GM21360 (cell line): ENCODE measurements around the gene GALT.

Experiments used
- ATAC-seq: cut with Tn5 transposase; IDR thresholded peaks from one replicate; pipeline ENCODE4 v1.9.1; 2021; ENCODE audit warnings: mild to moderate bottlenecking, moderate library complexity; ENCODE audit not compliant: unreplicated experiment

Gene GALT

DNA sequence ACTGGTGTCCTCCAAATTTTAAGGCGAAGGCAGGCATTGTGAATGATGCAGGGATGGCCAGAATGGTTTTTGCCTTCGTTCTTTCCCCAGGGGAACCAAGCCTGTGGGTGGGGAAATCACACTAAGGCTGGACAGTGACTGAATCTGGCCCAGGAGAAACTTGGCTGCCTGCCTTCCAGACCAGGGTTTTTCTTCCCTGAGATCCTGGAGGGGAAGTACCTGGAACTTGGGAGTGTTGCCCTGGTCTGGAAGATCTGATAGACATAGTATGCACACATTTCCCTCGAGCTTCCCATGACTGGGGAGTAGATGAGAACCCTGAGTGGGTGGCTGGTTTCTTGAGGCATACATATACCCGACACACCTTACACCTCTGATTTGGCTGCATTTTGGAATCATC is 4.8 kb downstream of the GALT start:
- ATAC-seq: no peak

DNA sequence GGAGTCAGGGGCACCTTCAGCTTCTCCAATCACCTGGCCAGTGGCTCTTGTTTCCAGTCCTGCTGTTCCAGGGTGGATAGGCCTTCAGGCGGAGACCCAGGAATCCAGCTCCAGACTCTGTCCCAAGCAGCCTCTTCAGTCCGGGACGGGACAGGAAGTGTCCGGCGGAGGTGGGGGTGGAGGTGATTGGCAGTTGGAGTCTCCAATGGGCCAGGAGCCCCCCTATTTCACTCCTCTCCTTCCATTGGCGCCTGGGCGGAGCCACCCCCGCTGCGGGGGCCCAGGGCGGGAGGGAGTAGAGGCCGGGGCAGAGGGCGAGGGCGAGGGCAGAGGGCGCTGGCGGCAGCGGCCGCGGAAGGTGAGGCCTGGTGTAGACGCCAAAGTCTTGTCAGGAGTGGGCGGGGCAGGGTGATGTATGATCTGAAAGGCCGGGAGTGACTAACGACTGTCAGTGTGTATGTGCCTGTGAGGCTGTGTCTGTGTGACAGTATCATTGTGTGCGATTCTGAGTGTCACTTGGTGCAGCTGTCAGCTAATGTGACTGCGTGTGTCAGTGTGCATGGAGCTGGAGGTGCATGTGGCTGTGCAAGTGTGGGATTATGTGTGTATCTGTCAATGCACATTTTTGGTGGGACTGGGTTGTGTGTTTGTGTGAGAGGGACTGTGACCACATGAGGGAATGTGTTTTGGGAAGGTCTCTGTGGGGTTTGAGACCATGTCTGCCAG is 5.6 kb downstream of the GALT start, which contains the start of gene IL11RA:
Gene IL11RA (plus strand): TSS at position 310 of the 726 bp plus-strand sequence. CDS start 3,033 bp downstream, outside the sequence.
- ATAC-seq: no peak

DNA sequence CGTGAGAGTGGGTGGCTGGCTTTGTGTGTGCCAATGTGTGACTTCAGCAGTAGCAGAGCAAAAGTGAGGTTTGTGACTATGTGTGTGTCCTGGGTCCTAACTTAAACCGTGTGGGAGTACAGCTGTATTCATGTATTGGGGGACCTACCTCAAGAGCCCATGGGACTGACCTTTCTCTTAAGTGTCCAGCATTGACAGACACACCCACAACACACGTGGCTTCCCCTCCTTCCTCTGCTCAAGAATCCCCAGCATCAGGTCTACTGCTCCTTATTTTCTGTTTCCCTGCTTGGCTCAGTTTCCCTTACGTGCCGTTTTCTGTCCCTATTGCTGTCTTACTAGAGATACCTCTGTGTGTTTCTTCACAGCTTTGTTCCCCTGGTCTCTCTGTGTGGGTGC is 6.1 kb downstream of the GALT start:
- ATAC-seq: no peak

DNA sequence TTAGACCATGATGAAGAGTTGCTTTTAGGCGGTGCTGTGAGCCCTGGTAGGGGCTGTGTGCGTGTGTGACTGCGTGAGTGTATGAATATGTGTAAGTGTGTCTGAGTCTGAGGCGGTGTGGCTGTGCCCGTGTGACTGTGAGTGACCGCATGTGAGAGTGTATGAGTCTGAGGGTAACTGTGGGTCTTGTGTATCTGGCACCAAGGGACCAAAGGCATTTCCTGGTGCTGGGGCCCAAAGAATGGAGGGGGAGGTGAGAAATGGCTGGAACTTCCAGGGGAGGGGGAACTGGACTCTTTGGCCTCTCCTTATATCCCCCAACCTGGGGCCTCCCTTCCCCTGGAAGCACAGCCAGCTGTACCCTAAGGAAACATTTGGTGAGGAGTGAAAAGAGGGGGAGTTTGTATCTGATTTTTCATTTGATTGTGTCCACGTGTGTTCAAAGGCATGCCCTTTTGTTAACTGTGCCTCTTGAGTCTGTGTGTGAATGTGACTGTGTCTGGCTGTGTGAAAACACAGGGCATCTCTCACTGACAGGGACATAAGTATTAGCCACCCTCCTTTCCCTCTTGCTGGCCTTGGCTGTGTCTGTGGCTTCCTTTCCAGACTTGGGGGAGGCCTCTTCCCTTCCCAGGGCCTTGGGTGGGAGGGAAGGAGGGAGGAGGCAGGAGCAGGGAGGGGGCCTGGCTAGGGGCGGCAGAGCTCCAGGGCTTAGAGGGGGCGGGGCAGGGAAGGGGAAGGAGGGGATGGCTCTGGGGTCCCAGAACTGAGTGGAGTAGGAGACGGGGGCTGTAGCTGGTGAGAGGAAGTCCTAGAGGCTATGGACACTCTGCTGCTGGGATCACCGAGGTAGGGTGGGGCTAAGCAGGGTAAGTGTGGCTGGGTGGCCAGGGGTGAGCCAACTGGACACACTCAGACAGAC is 6.9 kb downstream of the GALT start:
- no peak for ATAC-seq

DNA sequence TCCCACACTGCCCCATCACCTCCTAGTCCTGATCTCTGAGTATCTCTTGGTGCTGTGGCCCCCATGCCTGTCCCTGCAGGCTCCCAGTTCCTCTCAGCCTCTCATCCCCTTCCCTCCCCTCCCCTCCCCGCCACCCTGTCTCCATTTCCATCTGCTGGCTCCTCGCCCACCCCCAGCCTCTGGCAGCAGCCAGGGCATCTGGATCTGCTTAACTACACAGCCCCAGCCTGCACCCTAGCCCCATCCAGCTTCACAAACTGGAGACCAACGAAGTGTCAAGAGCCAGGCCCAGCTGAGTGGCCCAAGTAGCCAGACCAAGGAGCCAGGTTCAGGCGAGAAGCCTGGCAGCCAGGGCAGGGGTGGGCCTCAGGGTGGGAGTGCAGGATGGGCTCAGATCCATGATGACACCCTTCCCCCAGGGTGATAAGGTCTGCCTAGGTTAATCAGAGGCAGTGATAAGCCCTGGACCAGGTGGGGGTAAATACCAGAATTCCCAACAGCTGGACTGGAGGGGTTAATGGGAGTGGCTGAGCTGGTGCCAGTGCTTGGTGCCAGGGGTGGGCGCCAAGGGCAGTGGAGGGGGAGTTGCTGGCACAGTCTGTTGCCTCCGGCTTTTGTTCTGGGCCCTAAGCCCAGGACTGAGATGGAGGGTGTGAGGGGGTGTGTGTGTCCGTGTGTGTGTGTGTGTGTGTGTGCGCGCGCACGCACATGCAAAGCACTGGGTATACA is 8.0 kb downstream of the GALT start:
- no peak for ATAC-seq

DNA sequence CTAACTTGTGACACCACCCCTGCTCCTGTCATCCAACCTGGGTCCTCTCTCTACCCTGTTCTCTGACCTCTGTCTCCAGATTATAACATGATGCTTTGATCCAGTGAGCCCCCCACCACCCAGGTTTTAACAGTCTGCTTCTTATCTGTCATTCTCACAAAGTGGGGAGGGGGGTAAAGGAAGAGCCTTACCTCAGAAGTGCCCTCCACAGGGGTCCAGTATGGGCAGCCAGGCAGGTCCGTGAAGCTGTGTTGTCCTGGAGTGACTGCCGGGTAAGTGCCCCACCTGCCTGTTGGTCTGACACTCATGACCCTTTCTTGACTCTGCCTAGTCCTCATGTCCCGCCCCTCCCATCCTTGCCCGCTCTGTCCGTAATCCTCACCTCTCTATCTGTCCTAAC is 8.9 kb downstream of the GALT start:
- ATAC-seq: no peak

DNA sequence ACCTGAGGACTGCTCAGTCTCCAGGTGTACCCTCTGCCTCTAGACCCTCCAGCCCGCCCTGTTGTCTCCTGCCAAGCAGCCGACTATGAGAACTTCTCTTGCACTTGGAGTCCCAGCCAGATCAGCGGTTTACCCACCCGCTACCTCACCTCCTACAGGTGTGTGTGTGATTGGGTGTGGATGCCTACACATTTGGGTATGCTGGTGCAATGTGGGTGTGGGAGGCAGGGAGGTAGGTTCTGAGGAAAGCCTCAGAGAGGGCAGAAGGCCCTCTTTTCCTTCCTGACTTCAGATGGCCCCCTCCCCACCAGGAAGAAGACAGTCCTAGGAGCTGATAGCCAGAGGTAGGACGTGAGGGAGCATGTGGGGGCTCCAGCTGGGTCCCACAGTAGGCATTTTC is 10.5 kb downstream of the GALT start:
- no peak for ATAC-seq

DNA sequence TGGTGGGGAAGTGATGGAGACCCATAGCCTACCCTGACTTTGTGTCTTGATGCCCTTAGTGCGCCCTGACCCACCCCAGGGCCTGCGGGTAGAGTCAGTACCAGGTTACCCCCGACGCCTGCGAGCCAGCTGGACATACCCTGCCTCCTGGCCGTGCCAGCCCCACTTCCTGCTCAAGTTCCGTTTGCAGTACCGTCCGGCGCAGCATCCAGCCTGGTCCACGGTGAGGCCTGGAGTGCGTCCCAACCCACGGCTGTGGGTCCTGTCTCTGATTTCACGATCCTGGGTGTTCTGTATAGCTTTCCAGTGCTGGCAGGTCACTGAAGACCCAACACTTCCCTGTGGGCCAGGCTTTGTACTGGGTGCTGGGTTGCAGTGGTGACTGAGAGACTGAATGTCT is 12.0 kb downstream of the GALT start:
- ATAC-seq: no peak

DNA sequence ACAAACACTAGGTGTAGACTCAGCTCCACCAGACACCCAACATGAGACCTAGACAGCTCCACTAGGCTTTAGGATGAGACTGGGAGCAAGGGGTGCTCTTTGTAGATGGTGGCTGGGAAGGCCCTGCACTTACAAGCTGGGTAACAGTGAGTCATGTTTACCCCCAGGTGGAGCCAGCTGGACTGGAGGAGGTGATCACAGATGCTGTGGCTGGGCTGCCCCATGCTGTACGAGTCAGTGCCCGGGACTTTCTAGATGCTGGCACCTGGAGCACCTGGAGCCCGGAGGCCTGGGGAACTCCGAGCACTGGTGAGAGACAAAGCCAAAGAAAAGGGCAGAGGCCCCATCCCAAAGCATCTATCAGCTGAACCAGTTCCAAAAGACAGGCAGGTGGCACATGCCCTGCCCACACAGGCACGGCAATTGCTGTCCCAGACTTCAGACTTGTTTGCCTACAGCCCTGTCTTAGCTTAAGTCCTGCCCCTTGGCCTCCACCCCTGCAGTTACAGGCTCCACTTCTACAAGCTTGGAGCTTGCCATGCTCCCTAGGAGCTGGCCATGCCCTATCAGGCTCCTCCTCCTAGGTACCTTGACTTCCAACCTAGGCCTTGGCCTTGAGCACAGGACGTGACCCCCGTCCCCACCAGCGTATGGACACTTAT is 13.2 kb downstream of the GALT start:
- ATAC-seq: no peak

DNA sequence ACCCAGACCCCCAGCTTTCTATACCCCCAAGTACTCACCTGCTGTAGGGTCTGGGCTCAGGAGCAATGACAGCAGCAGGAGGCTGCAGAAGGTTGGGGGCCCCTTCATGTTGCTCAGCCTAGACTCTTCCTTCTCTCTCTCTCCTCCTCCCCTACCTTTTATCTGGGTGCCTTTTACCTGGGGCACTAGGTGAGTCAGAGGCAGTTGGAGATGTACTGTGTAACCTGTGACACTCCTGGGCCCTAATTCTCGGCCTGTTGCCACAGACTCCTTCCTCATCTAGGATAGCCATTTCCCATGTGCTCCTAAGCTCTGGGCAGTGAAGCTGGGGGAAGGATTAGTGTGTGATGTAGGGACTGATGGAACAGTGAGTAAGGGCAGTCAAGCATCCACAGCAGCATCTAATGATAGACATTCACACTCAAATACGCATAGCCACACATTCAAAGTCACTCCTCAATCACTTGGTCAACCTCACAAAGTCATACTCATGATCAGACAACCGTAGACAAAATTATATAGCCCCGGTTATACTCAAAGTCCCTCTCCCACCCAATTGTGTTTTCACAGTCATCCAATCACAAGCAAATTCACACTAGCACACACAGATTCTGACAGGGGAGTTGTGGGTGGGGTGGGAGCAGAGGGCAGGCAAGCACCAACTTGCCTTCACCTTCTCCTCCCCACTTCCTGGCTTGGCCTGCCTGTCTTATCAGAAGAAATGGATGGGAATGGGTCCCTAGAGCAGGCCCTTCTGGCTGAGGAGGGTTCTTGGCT is 16.2 kb downstream of the GALT start, which contains the start of gene CCL27:
Gene CCL27 (minus strand): TSS at position 132 of the 777 bp plus-strand sequence. CDS start 24 bp downstream, at position 108.
- no peak for ATAC-seq

DNA sequence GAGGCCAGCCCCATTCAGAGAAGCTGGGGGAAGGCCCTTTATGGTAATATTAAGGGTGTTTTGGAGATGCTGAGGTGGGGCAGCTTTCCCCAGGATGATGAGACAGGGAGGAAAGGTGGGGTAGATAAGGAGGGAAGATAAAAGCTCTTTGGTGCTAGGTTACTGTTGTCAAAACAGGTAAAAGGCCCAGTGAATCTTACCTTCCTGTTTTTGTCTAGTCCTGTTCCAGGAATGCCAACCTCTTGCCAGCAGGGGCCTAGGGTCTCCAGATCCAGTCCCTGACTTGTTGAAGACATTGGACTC is 16.8 kb downstream of the GALT start:
- no peak for ATAC-seq

DNA sequence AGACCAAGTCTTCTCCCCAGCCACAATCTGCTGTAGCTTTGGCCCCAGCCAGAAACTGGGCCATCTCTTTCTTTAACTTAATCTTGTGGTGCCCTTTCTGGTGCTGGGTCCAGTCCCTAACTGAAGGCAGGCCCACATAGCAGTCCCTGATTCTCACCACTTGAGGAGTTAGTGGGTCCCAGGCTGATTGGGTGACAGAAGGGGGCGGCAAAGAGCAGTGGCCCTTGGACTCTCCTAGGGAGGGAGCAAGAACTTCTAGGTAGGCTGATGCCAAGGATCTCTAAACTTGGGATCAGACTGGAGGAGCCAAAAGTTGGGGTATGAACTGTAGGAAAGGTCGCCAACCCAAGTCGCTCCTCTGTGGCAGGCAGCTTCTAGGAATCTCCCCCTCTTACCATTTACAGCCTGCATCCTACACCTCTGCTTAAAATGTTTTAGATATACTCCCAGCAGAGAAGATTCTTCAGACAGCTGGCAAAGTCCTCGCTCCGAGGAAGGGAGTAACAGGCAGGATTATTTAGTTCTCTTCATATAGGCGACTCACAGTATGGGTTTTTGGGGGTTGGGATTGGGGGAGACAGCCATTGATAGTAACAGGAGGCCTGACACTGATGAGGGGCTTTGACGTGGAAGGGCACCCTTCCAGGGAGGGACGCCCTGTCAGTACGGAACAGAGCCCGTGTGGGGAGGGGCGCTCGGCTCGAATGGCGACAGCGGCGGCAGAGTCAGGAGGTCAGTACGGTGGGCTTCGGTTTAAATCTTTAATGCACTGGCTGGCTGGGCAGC is 18.0 kb downstream of the GALT start:
- ATAC-seq: no peak

DNA sequence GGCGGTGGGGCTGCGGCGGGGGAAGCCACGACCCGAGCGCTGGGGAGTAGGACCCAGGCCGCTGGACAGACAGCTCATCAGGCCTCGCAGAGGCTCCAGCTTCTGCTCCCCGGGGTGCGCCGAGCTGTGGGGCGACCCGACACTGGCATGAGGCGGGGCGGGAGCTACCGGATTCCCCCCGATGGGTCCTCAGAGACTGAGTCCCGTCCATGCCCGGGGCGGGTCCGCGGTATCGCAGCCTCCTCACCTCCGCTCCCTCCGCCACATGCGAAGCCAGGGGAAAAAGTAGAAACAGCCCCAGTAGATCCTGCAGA is 18.5 kb downstream of the GALT start:
- no peak for ATAC-seq

DNA sequence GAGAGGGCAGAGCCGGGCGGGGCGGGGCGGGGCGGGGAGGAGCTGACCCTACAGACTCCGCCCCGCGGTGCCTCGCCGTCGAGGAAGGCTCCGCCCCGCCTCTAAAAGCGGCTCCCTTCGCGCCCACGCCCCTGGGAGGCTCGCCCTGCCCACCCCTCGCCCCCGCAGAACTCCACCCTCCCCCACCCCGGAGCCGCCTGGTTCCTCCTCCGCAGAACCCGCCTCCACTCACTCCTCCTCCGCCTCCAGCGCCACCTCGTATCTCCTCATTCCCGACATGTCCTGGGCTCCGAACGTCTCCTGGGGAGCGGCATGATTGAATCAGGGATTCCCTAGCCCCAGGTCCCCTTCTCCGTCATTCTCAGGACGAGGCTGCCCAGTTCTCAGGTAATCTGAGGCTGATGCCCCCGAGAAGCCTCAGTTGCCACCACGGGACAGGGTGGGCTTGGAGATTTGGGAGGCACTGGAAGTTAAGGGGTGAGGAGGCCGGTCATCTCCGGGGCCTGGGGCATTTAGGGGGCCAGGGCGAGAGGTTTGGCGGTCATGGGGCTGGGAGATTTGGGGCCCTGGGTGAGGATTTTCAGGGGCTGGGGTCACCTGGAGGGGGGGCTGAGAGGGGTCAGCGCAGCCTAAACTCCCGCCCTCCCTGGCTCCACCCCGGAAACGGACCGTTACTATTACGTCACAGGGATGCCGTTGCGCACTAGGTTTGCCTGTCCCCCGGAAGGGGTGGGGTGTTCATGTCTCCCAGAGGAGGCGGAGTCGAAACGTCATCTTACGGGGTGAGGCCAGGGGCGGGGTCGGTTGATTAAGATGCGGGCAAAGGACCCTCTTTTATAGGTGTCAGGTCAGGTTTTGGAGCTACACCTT is 19.1 kb downstream of the GALT start:
- peak; percentile 54 for ATAC-seq

DNA sequence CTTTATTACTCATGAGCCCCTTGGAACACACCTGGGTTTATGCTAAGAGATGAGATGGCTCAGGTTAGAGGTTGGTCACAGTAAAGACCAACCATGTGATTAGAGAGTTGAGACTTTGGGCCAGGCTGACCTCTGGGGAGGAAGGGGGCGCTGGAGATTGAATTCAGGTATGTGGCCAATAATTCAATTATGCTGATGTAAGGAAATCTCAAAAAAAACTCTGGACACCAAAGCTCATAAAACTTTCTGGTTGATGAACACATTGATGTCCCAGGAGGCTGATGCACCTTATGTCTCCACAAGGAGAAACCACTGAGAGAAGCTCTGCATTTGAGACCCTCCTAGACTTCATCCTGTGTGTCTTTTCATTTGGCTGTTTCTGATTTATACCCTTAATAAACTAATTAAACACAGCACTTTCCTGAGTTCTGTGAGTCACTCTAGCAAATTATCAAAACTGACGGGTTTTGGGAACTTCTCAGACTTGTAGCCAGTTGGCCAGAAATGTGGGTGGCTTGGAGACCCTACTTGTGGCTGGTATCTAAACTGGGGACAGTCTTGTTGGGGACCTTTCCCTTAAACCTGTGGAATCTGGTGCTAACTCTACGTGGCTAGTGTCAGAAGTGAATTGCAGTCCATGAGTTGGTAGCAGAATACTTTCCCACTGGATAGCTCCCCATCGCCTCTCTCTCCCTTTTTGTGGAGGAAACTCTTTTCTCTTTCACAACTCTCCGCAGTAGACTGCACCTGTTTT is 23.5 kb downstream of the GALT start:
- no peak for ATAC-seq

DNA sequence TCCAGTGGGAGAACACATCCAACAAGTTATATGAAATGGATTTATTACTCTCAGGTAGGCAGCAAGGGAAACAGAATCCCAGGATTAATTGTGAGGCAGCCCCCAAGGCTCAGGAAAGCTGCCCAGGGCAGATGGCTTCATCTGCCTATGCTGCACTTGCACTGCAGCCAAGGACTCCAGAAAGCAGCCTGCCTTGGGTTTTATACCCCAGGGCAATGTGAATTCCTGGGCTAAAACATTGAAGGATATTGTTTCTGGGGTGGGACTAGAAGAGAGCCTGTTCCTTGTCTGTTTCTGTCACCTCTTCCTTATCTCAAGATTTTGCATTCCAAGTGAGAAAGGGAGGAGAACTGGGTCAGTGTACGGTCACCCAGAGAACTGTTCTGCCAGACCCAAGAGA is 24.8 kb downstream of the GALT start:
- no peak for ATAC-seq

DNA sequence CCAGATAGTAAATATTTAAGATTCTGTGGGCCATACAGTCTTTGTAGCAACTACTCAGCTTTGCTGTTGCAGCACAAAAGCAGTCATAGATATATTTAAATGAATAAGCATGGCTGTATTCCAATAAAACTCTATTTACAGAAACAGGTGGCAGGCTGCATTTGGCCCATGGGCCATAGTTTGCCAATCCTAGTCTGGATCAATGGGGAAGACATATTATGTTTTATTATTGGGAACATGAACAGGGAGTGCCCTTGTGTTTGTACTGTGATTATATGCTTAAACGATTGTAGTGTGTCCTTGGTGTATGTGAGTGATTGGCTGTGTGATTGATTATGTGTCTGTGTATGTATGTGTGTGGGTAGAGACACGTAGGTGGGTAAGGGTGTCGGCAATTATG is 28.0 kb downstream of the GALT start:
- ATAC-seq: no peak
